Esophagus squamous epithelium (tissue), 5 donors: ENCODE results near the gene SUCLA2. TPM values are rescaled to one million over a fixed set of nuclear protein-coding genes. Genes with fewer than 3 reads are reported as not detected.

Experiments used
- DNase-seq: peaks from one replicate; lab custom pipeline; 2025; lab: John Stamatoyannopoulos, UW
- H3K27ac ChIP-seq, 4 donors: fragments of 200-600 bp; sonication (generic); one replicate each; pipeline ENCODE4 v1.5.1; 2016 to 2019; ENCODE audit warnings: mild to moderate bottlenecking in 1 of 4
- H3K27me3 ChIP-seq, 4 donors: fragments of 200-600 bp; sonication (generic); 1 replicate in 3 of 4; 2 replicates in 1 of 4; pipeline versions ENCODE4 v1.5.1 to v1.6.0; 2017 to 2021; ENCODE audit warnings: antibody characterized with exemption in 1 of 4
- H3K36me3 ChIP-seq, 3 donors: fragments of 200-600 bp; sonication (generic); one replicate each; pipeline ENCODE4 v1.5.1; 2016 to 2019
- H3K4me1 ChIP-seq, 3 donors: fragments of 200-600 bp; sonication (generic); one replicate each; pipeline ENCODE4 v1.5.1; 2017 to 2019
- H3K4me3 ChIP-seq, 4 donors: fragments of 200-600 bp; sonication (generic); 1 replicate in 3 of 4; 2 replicates in 1 of 4; pipeline ENCODE4 v1.5.1; 2016 to 2019; ENCODE audit warnings: mild to moderate bottlenecking in 2 of 4, moderate library complexity in 1 of 4
- H3K9me3 ChIP-seq, 3 donors: fragments of 200-600 bp; sonication (generic); one replicate each; pipeline ENCODE4 v1.5.1; 2016 to 2019
- CTCF ChIP-seq, 6 experiments: fragments of 450-650 bp in 4 of 6; fragments of 200-600 bp in 2 of 6; sonication (generic) in 2 of 6; IDR thresholded peaks; one replicate each; pipeline ENCODE4 v1.5.1; 2016 to 2019; ENCODE audit warnings: antibody characterized with exemption in 6 of 6, mild to moderate bottlenecking in 4 of 6, moderate library complexity in 4 of 6
- POLR2A ChIP-seq, 4 donors: fragments of 450-650 bp; IDR thresholded peaks; one replicate each; pipeline ENCODE4 v1.6.1; 2017; ENCODE audit warnings: antibody characterized with exemption in 4 of 4, mild to moderate bottlenecking in 4 of 4, moderate library complexity in 3 of 4
- WGBS, 2 donors: methylation state at CpG; one replicate each; pipeline ENCODE4 v1.1.5; 2018; 5-methylcytosine and 5-hydroxymethylcytosine counted together
- intact Hi-C: fragments of 100-400 bp; cut with DNase I; formaldehyde crosslinking; loops from one replicate; pipeline ENCODE4 v1.15.0; 2022
- total RNA-seq, 4 donors: library from RNA; depleted of rRNA; stranded (reverse); fragments of >200 nt; gene quantifications; one replicate each; pipeline ENCODE4 v1.1.0, GENCODE V29; 2016
- donor health status: DM: yes; HTN: yes; CAD: no.

Gene SUCLA2
- total RNA-seq, 4 donors from 2014 or later, result 22.7 to 56.6 (median 47.4) TPM

DNA sequence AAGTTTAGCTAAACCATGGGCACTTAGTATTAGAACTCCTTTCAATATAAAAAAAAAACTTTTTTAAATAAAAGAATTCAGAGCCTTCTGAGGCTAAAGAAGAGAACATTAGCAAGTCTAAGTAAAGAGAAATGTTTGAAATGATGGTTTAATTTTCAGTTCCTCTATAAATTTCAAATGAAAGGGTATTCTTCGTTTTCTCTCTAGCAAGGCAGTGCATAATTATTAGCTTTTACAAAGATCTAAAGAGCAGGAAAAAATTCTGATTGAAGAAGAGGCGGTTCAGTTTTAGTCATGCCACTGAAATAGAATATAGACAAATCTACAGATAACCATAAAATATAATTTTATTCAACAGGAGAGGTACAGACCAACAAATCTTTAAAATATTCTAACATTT lies 18.0 kb downstream of the SUCLA2 start:
- intact Hi-C loops, result no loop called here
- Histone ChIP-seq H3K4me1 (no peaks in the 10 kb centered on the region), H3K4me3 (no peak overlapping the region), H3K27ac (no peak overlapping the region), H3K27me3 (no peaks in the 10 kb centered on the region), H3K9me3 (peaks cover 0 to 3% (median 0%) of the 10 kb centered on the region in 3 donors), H3K36me3 (peaks cover 0 to 81% (median 5%) of the 10 kb centered on the region in 3 donors)
- TF ChIP-seq CTCF (IDR thresholded peaks at IDR 0.05) (no peak), POLR2A (IDR thresholded peaks at IDR 0.05) (no peak)
- WGBS, 2 donors, result 80 to 88% methylated on average over 2 of the region's 2 CpGs
- DNase-seq, result no peak

- TF ChIP-seq POLR2A (IDR thresholded peaks at IDR 0.05) (no peak), CTCF (IDR thresholded peaks at IDR 0.05) (no peak)
- intact Hi-C loops, result no loop called here
- Histone ChIP-seq H3K4me1 (no peaks in the 10 kb centered on the region), H3K27ac (no peak overlapping the region), H3K9me3 (peaks cover 0 to 12% (median 0%) of the 10 kb centered on the region in 3 donors), H3K4me3 (no peak overlapping the region), H3K36me3 (peaks cover 0 to 79% (median 12%) of the 10 kb centered on the region in 3 donors), H3K27me3 (no peaks in the 10 kb centered on the region)
- no peak for DNase-seq
- 86 to 100% methylated on average over 1 of the region's 1 CpG for WGBS, 2 donors
Observed at GRCh38 chr13:47976325-47976724, 24.7 kb downstream of the SUCLA2 start.

- H3K4me1 ChIP-seq, result no peaks in the 10 kb centered on the region
- intact Hi-C loops, result no loop called here
- H3K36me3 ChIP-seq, result peaks cover 0 to 98% (median 0%) of the 10 kb centered on the region in 3 donors
- H3K9me3 ChIP-seq, result peaks cover 0 to 10% (median 3%) of the 10 kb centered on the region in 3 donors
- WGBS, 2 donors, result 96 to 98% methylated on average over 3 of the region's 3 CpGs
- DNase-seq, result no peak
- TF ChIP-seq POLR2A (IDR thresholded peaks at IDR 0.05) (no peak), CTCF (IDR thresholded peaks at IDR 0.05) (no peak)
- no peak overlapping the region for H3K4me3 ChIP-seq
- H3K27me3 ChIP-seq, result no peaks in the 10 kb centered on the region
- no peak overlapping the region for H3K27ac ChIP-seq
Observed at GRCh38 chr13:47964863-47965262, 36.2 kb downstream of the SUCLA2 start.

GRCh38 chr13:47962237-47962636 lies 38.8 kb downstream of the SUCLA2 start:
- H3K36me3 ChIP-seq, result peaks cover 0 to 96% (median 0%) of the 10 kb centered on the region in 3 donors
- H3K27me3 ChIP-seq, result no peaks in the 10 kb centered on the region
- 95 to 100% methylated on average over 1 of the region's 1 CpG for WGBS, 2 donors

More at GRCh38 chr13:47962237-47962636, 38.8 kb downstream of the SUCLA2 start:
- Histone ChIP-seq H3K9me3 (peaks cover 0 to 25% (median 3%) of the 10 kb centered on the region in 3 donors), H3K4me1 (no peaks in the 10 kb centered on the region), H3K4me3 (no peak overlapping the region), H3K27ac (no peak overlapping the region)
- no peak for DNase-seq
- intact Hi-C loops, result no loop called here
- no peak for TF ChIP-seq CTCF (IDR thresholded peaks at IDR 0.05)
- TF ChIP-seq POLR2A (IDR thresholded peaks at IDR 0.05), result no peak
